GM12878 (cell line): ENCODE data around the gene PIRT. TPM values are rescaled to one million over a fixed set of nuclear protein-coding genes. Genes with fewer than 3 reads are reported as not detected.

ENCODE experiments used
- ATAC-seq: fragments of 200-7000 bp; cut with Tn5 transposase; 3 replicates; pipeline ENCODE4 v1.9.1; 2020; ENCODE audit warnings: mild to moderate bottlenecking, moderate library complexity
- BruUV-seq: library from RNA; stranded (reverse); fragments of 400-500 nt; replicated peaks from 2 replicates; lab custom pipeline; 2021; lab: Mats Ljungman, UMichigan
- CTCF ChIA-PET: fragments of 300-600 bp; sonication (Branson Sonifier 250); formaldehyde crosslinking; extraction: SDS; loops from one replicate; lab custom pipeline; 2021; ENCODE audit warnings: inconsistent platforms; lab: Yijun Ruan, JAX
- POLR2A ChIA-PET: fragments of 350-600 bp; formaldehyde crosslinking; extraction: SDS; loops from one replicate; lab custom pipeline; 2021; ENCODE audit warnings: inconsistent platforms; lab: Charles Lee
- RAD21 ChIA-PET: fragments of 300-600 bp; sonication (Branson Sonifier 250); formaldehyde crosslinking; loops from one replicate; lab custom pipeline; 2023; ENCODE audit warnings: antibody characterized with exemption; ENCODE audit not compliant: unreplicated experiment; lab: Charles Lee
- SMC1A ChIA-PET: fragments of 300-600 bp; sonication (Branson Sonifier 250); formaldehyde crosslinking; loops from one replicate; lab custom pipeline; 2023; ENCODE audit not compliant: unreplicated experiment, uncharacterized antibody; lab: Charles Lee
- DNase-seq: peaks from one replicate; pipeline ENCODE4 v3.0.0-alpha.2; 2011; ENCODE audit warnings: low read depth, low spot score
- FAIRE-seq: peaks from 3 replicates; lab custom pipeline; 2011; peaks lifted over from hg19 to GRCh38; lab: Jason Lieb, UNC
- H2AFZ ChIP-seq: 2 replicates; pipeline ENCODE4 v1.6.0; 2011; ENCODE audit warnings: low read depth, low read length, control low read depth; ENCODE audit not compliant: control insufficient read depth
- H3K27ac ChIP-seq: 2 replicates; pipeline ENCODE4 v1.5.1; 2011; ENCODE audit warnings: control low read depth; ENCODE audit not compliant: control insufficient read depth, insufficient read depth
- H3K27me3 ChIP-seq, 2 experiments: replicated peaks in 1 of 2; 2 replicates each; pipeline versions ENCODE4 v1.6.0 to v1.6.1; 2011; ENCODE audit warnings: low read length in 1 of 2; ENCODE audit not compliant: control insufficient read depth in 2 of 2, insufficient read depth in 2 of 2
- H3K36me3 ChIP-seq, 2 experiments: 2 replicates each; pipeline ENCODE4 v1.5.1; 2011; ENCODE audit warnings: low read length in 1 of 2; ENCODE audit not compliant: control insufficient read depth in 2 of 2, insufficient read depth in 2 of 2
- H3K4me1 ChIP-seq: 2 replicates; pipeline ENCODE4 v1.6.1; 2011; ENCODE audit warnings: mild to moderate bottlenecking, low read length, moderate library complexity, mixed read lengths; ENCODE audit not compliant: control insufficient read depth, insufficient read depth
- H3K4me2 ChIP-seq: 2 replicates; pipeline ENCODE4 v1.6.0; 2011; ENCODE audit warnings: control low read depth; ENCODE audit not compliant: control insufficient read depth, insufficient read depth
- H3K4me3 ChIP-seq: fragments of 200-600 bp; sonication (generic); 2 replicates; pipeline ENCODE4 v1.5.1; 2016
- H3K79me2 ChIP-seq: 2 replicates; pipeline ENCODE4 v1.6.0; 2011; ENCODE audit warnings: low read length; ENCODE audit not compliant: control insufficient read depth, insufficient read depth
- H3K9ac ChIP-seq: 2 replicates; pipeline ENCODE4 v1.8.0; 2011; ENCODE audit warnings: low read length, control low read depth, mixed read lengths; ENCODE audit not compliant: control insufficient read depth, insufficient read depth
- H3K9me3 ChIP-seq: replicated peaks from 3 replicates; pipeline ENCODE4 v1.5.1; 2011; ENCODE audit warnings: mild to moderate bottlenecking, low read length; ENCODE audit not compliant: control insufficient read depth, insufficient read depth
- H4K20me1 ChIP-seq: 2 replicates; pipeline ENCODE4 v1.6.0; 2011; ENCODE audit not compliant: control insufficient read depth, insufficient read depth
- ATF3 ChIP-seq: IDR thresholded peaks from 2 replicates; pipeline ENCODE4 v1.6.1; 2011; ENCODE audit warnings: low read depth, mild to moderate bottlenecking, low read length, moderate library complexity, borderline replicate concordance; ENCODE audit errors: extremely low read depth
- BCL11A ChIP-seq: IDR thresholded peaks from 2 replicates; pipeline ENCODE4 v1.6.1; 2011; ENCODE audit warnings: low read depth, low read length
- HCFC1 ChIP-seq: fragments of 150-350 bp; IDR thresholded peaks from 2 replicates; pipeline ENCODE4 v1.6.1; 2014; ENCODE audit warnings: low read length
- MXI1 ChIP-seq: fragments of 150-350 bp; IDR thresholded peaks from 2 replicates; pipeline ENCODE4 v1.6.1; 2011; ENCODE audit warnings: low read depth, mild to moderate bottlenecking, inconsistent platforms, low read length, improper control_type of control experiment
- SPI1 ChIP-seq: IDR thresholded peaks from 2 replicates; pipeline ENCODE4 v1.6.1; 2011; ENCODE audit warnings: low read depth, mild to moderate bottlenecking, low read length, moderate library complexity, borderline replicate concordance; ENCODE audit not compliant: insufficient read depth
- WGBS: methylation state at CpG from one replicate; pipeline ENCODE4 v1.1.6; 2016; ENCODE audit warnings: low lambda C conversion rate; ENCODE audit not compliant: insufficient replicate concordance, insufficient coverage; ENCODE audit errors: missing lambda C conversion rate; 5-methylcytosine and 5-hydroxymethylcytosine counted together
- in situ Hi-C: fragments of 300-500 bp; cut with MboI; formaldehyde crosslinking; loops from 9 replicates; pipeline ENCODE4 v1.14.3; 2018; ENCODE audit warnings: mixed read lengths
- intact Hi-C: fragments of 100-400 bp; cut with micrococcal nuclease; formaldehyde crosslinking; loops from one replicate; pipeline ENCODE4 v1.14.2; 2022; ENCODE audit not compliant: unreplicated experiment
- polyA plus RNA-seq, 11 experiments: library from polyadenylated mRNA; depleted of rRNA in 4 of 11; unstranded in 6 of 11; stranded (reverse) in 5 of 11; fragments of >200 nt; fragmentation: Nextera tagmentation in 4 of 11; fragmentation: Illumina TruSeq in 1 of 11; extraction: Ambion mirVana in 4 of 11; extraction: Trizol in 1 of 11; gene quantifications; 1 replicate in 1 of 11; 2 replicates in 10 of 11; pipeline versions ENCODE4 v1.2.1 to v1.2.3, GENCODE V29; 2011 to 2016; ENCODE audit warnings: inconsistent platforms in 2 of 11, missing spikeins in 2 of 11, low read depth in 1 of 11
- total RNA-seq, 4 experiments: library from RNA; depleted of rRNA in 3 of 4; stranded (reverse); fragments of >200 nt in 3 of 4; fragmentation: Illumina TruSeq in 1 of 4; extraction: Trizol in 1 of 4; gene quantifications; 2 replicates each; pipeline versions ENCODE4 v1.2.1 to v1.2.3, GENCODE V29; 2013 to 2021

Gene PIRT
- total and polyA plus RNA-seq, 10 of the 15 experiments (the other 5 are each of a cell fraction or from before 2014, with no cell fraction given): not detected

GRCh38 chr17:10845388-10845751 is 7.5 kb upstream of the PIRT start:
- ChIA-PET POLR2A (no interaction called here), SMC1A (interaction anchor here (2.0 to 3.2 kb wide), 2 partner anchors 198 to 200 kb away, joined by 11 to 12 read pairs; no protein-coding TSS in a partner anchor), CTCF (interaction anchor here (0.6 to 4.4 kb wide), 12 partner anchors 8 to 1233 kb away, joined by 3 to 53 read pairs (median 4); no protein-coding TSS in a partner anchor)
- no peak for ATAC-seq
- H3K4me3 ChIP-seq: no peak overlapping the region
- H3K4me2 ChIP-seq: no peak overlapping the region
- in situ Hi-C loops: loop anchor here (5.0 kb wide), 2 partner anchors 108 to 198 kb away; no protein-coding TSS in a partner anchor
- no peaks in the 10 kb centered on the region; a peak in 2 of 4 replicates for H3K27me3 ChIP-seq
- no peak for FAIRE-seq
- no peak overlapping the region for H3K27ac ChIP-seq
- WGBS: 29% methylated on average over 6 of the region's 6 CpGs
- BruUV-seq: no TSS peak
- H3K79me2 ChIP-seq: no peaks in the 10 kb centered on the region
- no peak overlapping the region for H2AFZ ChIP-seq
- no peak overlapping the region for H3K9ac ChIP-seq
- H3K4me1 ChIP-seq: no peaks in the 10 kb centered on the region
- no peak for DNase-seq
- TF ChIP-seq SPI1 (no peak), MXI1 (0 out of 2 replicates have a peak, but pooled peaks have one; percentile 0), HCFC1 (no peak), BCL11A (no peak), ATF3 (no peak)
- TF ChIP-seq, all 136 proteins: peak for 1
- H4K20me1 ChIP-seq: no peaks in the 10 kb centered on the region
- RAD21 ChIA-PET: interaction anchor here (0.9 to 3.3 kb wide), 5 partner anchors 20 to 214 kb away, joined by 3 to 17 read pairs (median 3); no protein-coding TSS in a partner anchor
- H3K36me3 ChIP-seq: no peaks in the 10 kb centered on the region
- no peaks in the 10 kb centered on the region for H3K9me3 ChIP-seq
- intact Hi-C loops: loop anchor here (1.0 to 5.0 kb wide), 4 partner anchors 93 to 213 kb away; no protein-coding TSS in a partner anchor
